Islet precursor cell (in vitro differentiated cells): ENCODE results near the gene MRPS5.
A peak's percentile ranks its signal among the peaks of the same experiment; 100 is the strongest.
"Not testable (repeated sequence)": the region's sequence is repeated elsewhere in the genome, so short reads cannot be mapped to it uniquely, and the experiment has no call there.

Source experiments
- DNase-seq: peaks from one replicate; pipeline ENCODE4 v3.0.0-alpha.2; 2018

The MRPS5 gene

GRCh38 chr2:95121407-95122196 is at the start of gene MRPS5:
Gene MRPS5 (minus strand): TSS chr2:95121808. CDS start chr2:95121791, 17 bp downstream.
- peak; percentile 90 for DNase-seq

- no peak for DNase-seq
Measured at GRCh38 chr2:95166065-95166763, 44.6 kb upstream of the MRPS5 start.

- peak; percentile 99 for DNase-seq
Measured at GRCh38 chr2:95165371-95166064, 43.9 kb upstream of the MRPS5 start, which contains the start of gene ZNF2. Gene ZNF2 (plus strand): TSS chr2:95165809. CDS start chr2:95176227, 10,418 bp downstream.

- no peak for DNase-seq
Measured at GRCh38 chr2:95165030-95165370, 43.4 kb upstream of the MRPS5 start.

- DNase-seq, result peak; percentile 78
Measured at GRCh38 chr2:95159690-95160449, 38.3 kb upstream of the MRPS5 start, which contains the start of gene ZNF514. Gene ZNF514 (minus strand): TSS chr2:95159848. CDS start chr2:95153253, 6,595 bp downstream.

- peak; percentile 63 for DNase-seq
Measured at GRCh38 chr2:95158891-95159619, 37.4 kb upstream of the MRPS5 start.

- DNase-seq, result no peak
Measured at GRCh38 chr2:95158441-95158840, 36.8 kb upstream of the MRPS5 start.

- no peak for DNase-seq
Measured at GRCh38 chr2:95149397-95149984, 27.9 kb upstream of the MRPS5 start.

- DNase-seq, result no peak
Measured at GRCh38 chr2:95143838-95144237, 22.2 kb upstream of the MRPS5 start.

- DNase-seq, result no peak
Measured at GRCh38 chr2:95138702-95139101, 17.1 kb upstream of the MRPS5 start.

- DNase-seq, result no peak
Measured at GRCh38 chr2:95122197-95122551, 566 bp upstream of the MRPS5 start.

- no peak for DNase-seq
Measured at GRCh38 chr2:95121093-95121406, 558 bp downstream of the MRPS5 start.

GRCh38 chr2:95115418-95115817 is 6.2 kb downstream of the MRPS5 start:
- peak; percentile 85 for DNase-seq

- DNase-seq, result no peak
Measured at GRCh38 chr2:95113464-95113863, 8.1 kb downstream of the MRPS5 start.

GRCh38 chr2:95110395-95110794 is 11.2 kb downstream of the MRPS5 start:
- no peak for DNase-seq

GRCh38 chr2:95109260-95109659 is 12.3 kb downstream of the MRPS5 start:
- no peak for DNase-seq

- no peak for DNase-seq
Measured at GRCh38 chr2:95106081-95106480, 15.5 kb downstream of the MRPS5 start.

- DNase-seq, result no peak
Measured at GRCh38 chr2:95104606-95105005, 17.0 kb downstream of the MRPS5 start.

GRCh38 chr2:95099910-95100309 is 21.7 kb downstream of the MRPS5 start:
- no peak for DNase-seq

- not testable (repeated sequence) for DNase-seq
Measured at GRCh38 chr2:95098273-95098672, 23.3 kb downstream of the MRPS5 start.

- no peak for DNase-seq
Measured at GRCh38 chr2:95091885-95092555, 29.6 kb downstream of the MRPS5 start.
